ENCODE data around the gene CHRNA10.

CHRNA10 gene

GRCh38 chr11:3627291-3627690, 43.9 kb downstream of the CHRNA10 start:
- DNase-seq, result no peak

GRCh38 chr11:3626250-3626960, 44.8 kb downstream of the CHRNA10 start:
- DNase-seq, result peak; percentile 26

GRCh38 chr11:3623767-3624458, 47.3 kb downstream of the CHRNA10 start:
- no peak for DNase-seq

GRCh38 chr11:3623121-3623520, 48.1 kb downstream of the CHRNA10 start:
- DNase-seq, result no peak

GRCh38 chr11:3622521-3622920, 48.7 kb downstream of the CHRNA10 start:
- no peak for DNase-seq

- no peak for DNase-seq
Measured at GRCh38 chr11:3617990-3618389, 53.2 kb downstream of the CHRNA10 start.

GRCh38 chr11:3616721-3617460, 54.3 kb downstream of the CHRNA10 start:
- no peak for DNase-seq

GRCh38 chr11:3615998-3616397, 55.2 kb downstream of the CHRNA10 start:
- no peak for DNase-seq

Measured in CD4-positive, alpha-beta T cell treated with Interleukin-15 for 1 hour (primary cell).